Chondrocyte (in vitro differentiated cells): ENCODE results near the gene MAP2K7. TPM values are rescaled to one million over a fixed set of nuclear protein-coding genes. Genes with fewer than 3 reads are reported as not detected.

Experiments
- DNase-seq: peaks from one replicate; pipeline ENCODE4 v3.0.0; 2021; ENCODE audit warnings: mixed read lengths, low spot score
- H3K27ac Mint-ChIP-seq: one replicate; pipeline ENCODE4 v1.8.0; 2021; ENCODE audit warnings: mild to moderate bottlenecking, moderate library complexity, mixed read lengths; ENCODE audit not compliant: unreplicated experiment
- H3K27me3 Mint-ChIP-seq: 2 replicates; pipeline ENCODE4 v1.8.0; 2021; ENCODE audit warnings: low read depth, mixed read lengths
- H3K36me3 Mint-ChIP-seq: 2 replicates; pipeline ENCODE4 v1.8.0; 2021; ENCODE audit warnings: low read depth, mixed read lengths
- H3K4me1 Mint-ChIP-seq: 2 replicates; pipeline ENCODE4 v1.8.0; 2021; ENCODE audit warnings: low read depth, mild to moderate bottlenecking, mixed read lengths
- H3K4me3 Mint-ChIP-seq: one replicate; pipeline ENCODE4 v1.8.0; 2021; ENCODE audit warnings: mild to moderate bottlenecking, moderate library complexity, mixed read lengths; ENCODE audit not compliant: unreplicated experiment
- H3K9me3 Mint-ChIP-seq: 2 replicates; pipeline ENCODE4 v1.8.0; 2021; ENCODE audit warnings: low read depth, mixed read lengths
- total RNA-seq: library from RNA; stranded (reverse); gene quantifications from 3 replicates; pipeline ENCODE4 v1.2.1, GENCODE V29; 2021
- TF ChIP-seq, protein P1 (sequence below): fragments of 200-600 bp; sonication (generic); IDR thresholded peaks from 2 replicates; pipeline ENCODE4 v1.5.0; 2021; ENCODE audit warnings: antibody characterized with exemption, mild to moderate bottlenecking, moderate library complexity

The MAP2K7 gene
- total RNA-seq, 1 donor from 2014 or later, result 24.4 TPM

DNA sequence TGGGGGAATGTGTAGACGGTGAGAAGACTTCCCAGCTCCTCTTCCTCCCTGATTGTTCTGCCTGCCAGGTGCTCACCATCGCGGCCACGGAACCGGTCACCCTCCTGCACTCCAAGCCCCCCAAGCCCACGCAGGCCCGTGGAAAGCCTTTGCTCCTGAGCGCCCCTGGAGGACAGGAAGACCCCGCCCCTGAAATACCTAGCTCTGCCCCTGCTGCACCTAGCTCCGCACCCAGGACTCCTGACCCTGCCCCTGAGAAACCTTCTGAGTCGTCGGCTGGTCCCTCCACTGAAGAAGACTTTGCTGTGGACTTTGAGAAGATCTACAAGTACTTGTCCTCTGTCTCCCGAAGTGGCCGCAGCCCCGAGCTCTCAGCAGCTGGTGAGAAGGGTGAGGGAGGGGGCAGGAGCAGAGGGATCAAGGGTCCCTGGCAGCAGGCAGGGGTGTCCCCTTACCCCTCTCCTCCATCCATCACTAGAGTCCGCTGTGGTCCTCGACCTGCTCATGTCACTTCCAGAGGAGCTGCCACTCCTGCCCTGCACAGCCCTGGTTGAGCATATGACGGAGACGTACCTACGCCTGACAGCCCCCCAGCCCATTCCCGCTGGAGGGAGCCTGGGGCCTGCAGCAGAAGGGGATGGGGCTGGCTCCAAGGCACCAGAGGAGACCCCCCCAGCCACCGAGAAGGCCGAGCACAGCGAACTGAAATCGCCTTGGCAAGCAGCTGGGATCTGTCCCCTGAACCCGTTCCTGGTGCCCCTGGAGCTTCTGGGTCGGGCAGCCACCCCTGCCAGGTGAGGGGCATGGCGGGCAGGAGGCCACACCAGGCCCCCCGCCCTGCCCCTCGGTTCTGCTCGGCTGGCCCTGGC lies 18.5 kb downstream of the MAP2K7 start:
- H3K27me3 Mint-ChIP-seq, result no peaks in the 10 kb centered on the region
- no peaks in the 10 kb centered on the region for H3K9me3 Mint-ChIP-seq

DNA sequence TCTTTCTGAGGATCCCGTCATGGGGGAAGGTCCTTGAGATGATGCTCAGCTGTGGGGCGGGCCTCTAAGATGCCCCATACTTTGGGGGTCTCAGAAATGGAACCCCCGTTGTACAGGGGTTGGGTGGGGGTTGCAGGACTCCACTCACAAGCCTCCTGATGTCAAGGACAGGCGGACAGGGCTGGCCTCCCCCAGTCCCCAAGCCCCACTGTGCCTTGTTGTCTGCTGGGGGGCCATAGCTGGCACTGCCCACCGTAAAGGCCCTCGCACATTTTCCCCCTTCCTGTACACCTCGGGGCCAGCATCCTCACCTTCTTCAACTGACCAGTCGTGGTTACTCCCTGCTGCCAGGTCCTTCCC lies 19.1 kb downstream of the MAP2K7 start:
- Mint-ChIP-seq H3K4me1 (peaks cover 41% of the 10 kb centered on the region), H3K27ac (peak overlapping the region; percentile 45), H3K9me3 (no peaks in the 10 kb centered on the region), H3K27me3 (no peaks in the 10 kb centered on the region), H3K36me3 (no peaks in the 10 kb centered on the region), H3K4me3 (no peak overlapping the region)
- TF ChIP-seq, protein P1, sequence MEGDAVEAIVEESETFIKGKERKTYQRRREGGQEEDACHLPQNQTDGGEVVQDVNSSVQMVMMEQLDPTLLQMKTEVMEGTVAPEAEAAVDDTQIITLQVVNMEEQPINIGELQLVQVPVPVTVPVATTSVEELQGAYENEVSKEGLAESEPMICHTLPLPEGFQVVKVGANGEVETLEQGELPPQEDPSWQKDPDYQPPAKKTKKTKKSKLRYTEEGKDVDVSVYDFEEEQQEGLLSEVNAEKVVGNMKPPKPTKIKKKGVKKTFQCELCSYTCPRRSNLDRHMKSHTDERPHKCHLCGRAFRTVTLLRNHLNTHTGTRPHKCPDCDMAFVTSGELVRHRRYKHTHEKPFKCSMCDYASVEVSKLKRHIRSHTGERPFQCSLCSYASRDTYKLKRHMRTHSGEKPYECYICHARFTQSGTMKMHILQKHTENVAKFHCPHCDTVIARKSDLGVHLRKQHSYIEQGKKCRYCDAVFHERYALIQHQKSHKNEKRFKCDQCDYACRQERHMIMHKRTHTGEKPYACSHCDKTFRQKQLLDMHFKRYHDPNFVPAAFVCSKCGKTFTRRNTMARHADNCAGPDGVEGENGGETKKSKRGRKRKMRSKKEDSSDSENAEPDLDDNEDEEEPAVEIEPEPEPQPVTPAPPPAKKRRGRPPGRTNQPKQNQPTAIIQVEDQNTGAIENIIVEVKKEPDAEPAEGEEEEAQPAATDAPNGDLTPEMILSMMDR, result no peak
- DNase-seq, result no peak

More for the DNA sequence above, 18.5 kb downstream of the MAP2K7 start:
- peak; percentile 89 for DNase-seq
- Mint-ChIP-seq H3K36me3 (no peaks in the 10 kb centered on the region), H3K4me1 (peaks cover 42% of the 10 kb centered on the region), H3K4me3 (peak overlapping the region; percentile 59), H3K27ac (peak overlapping the region; percentile 32)
- TF ChIP-seq, protein P1, result no peak

DNA sequence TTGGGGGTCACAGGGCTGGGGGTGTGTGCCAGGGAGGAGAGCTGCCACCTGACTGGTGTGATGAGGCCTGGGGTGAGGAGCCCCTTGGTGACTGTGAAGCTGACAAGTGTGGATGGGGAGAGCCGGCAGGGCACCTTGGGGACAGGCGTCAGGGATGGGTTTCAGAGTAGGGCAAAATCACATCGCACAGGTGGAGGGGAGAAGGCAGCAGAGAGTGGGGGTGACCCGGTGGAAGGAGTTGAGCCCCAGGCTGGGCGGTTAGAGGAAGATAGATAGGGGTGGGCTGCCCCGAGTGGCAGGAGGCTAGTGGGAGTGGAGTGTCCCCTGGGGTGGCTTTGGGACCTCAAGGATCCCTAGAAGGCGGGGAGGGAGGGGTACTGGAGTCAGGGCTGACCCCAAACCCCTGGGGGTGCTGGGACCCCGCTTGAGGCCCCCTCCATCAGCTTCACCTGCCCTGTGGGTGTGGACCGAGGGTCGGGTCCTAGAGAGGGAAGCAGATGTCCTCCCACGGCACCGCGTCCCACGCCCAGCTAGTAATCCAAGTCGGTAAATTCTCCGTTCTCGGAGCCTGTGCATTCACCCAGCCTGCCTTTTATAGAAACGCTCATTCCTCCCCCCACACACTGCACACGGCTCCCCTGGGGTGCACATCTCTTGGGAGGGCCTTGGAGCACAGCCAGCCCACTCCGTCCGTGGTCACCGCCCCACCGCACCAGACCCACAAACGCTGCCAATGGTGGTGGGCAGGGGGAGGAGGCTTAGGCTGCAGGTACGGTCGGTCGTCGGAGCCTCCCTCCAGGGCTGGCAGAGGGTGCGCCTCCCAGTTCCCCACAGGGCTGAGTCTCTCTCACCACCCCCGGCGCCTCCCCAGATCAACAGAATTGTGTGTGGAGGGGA lies 19.9 kb downstream of the MAP2K7 start:
- peak overlapping the region; percentile 4 for H3K4me3 Mint-ChIP-seq
- H3K36me3 Mint-ChIP-seq, result no peaks in the 10 kb centered on the region
- H3K27me3 Mint-ChIP-seq, result no peaks in the 10 kb centered on the region
- no peaks in the 10 kb centered on the region for H3K9me3 Mint-ChIP-seq
- no peak for DNase-seq
- H3K27ac Mint-ChIP-seq, result peak overlapping the region; percentile 45
- TF ChIP-seq, protein P1, result no peak
- H3K4me1 Mint-ChIP-seq, result peaks cover 46% of the 10 kb centered on the region

DNA sequence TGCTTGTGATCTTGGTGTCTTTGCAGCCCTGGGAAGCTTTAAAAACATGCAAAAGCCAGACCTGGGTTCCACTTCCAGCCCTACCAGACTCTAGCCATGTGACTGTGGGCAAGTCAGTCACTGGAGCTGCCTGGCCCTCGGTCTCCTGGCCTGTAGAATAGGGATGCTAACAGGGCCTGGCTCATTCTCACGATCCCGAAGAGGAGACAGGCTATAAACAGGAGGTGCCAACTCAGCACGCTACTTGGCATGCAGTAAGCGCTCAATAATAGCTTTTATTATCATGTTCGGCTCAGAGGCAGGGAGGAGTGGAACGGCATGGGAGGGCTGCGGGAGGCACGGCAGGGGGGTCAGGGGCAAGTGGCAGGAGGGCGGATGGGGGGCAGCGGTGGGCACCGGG lies 20.6 kb downstream of the MAP2K7 start:
- H3K9me3 Mint-ChIP-seq, result no peaks in the 10 kb centered on the region
- no peak overlapping the region for H3K27ac Mint-ChIP-seq
- peak overlapping the region; percentile 48 for H3K4me3 Mint-ChIP-seq
- TF ChIP-seq, protein P1, result no peak
- peaks cover 52% of the 10 kb centered on the region for H3K4me1 Mint-ChIP-seq
- no peaks in the 10 kb centered on the region for H3K36me3 Mint-ChIP-seq
- no peak for DNase-seq
- no peaks in the 10 kb centered on the region for H3K27me3 Mint-ChIP-seq

DNA sequence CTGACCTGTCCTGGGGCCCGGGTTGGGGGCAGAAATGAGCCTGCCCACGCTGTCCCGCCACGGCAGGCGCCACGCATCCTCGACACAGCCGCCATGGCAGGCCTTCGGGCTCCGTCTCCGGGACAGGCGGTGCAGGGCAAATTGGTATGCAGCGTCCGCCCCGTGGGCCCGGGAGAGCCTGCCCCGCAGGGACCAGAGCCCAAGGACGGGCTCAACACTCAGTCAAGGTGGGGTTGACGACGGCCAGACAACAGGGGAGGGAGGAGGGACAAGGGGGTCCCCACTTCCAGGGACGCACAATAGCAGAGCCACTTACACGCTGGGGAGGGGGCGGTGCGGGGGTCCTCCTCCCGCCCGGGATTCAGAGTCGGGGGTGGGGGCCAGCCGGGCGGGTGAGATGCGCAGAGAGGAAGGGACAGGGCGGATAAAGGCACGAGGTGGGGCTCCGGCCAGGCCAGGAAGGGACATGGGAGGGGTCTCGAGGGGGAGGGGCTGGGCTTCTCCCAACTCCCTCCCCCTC lies 21.0 kb downstream of the MAP2K7 start:
- DNase-seq, result peak; percentile 86
- peak overlapping the region; percentile 36 for H3K4me3 Mint-ChIP-seq
- H3K27ac Mint-ChIP-seq, result no peak overlapping the region
- peaks cover 52% of the 10 kb centered on the region for H3K4me1 Mint-ChIP-seq
- no peaks in the 10 kb centered on the region for H3K36me3 Mint-ChIP-seq
- no peaks in the 10 kb centered on the region for H3K27me3 Mint-ChIP-seq
- H3K9me3 Mint-ChIP-seq, result no peaks in the 10 kb centered on the region
- TF ChIP-seq, protein P1, result no peak
